HepG2 (cell line): ENCODE results near the gene YIPF4. TPM values are rescaled to one million over a fixed set of nuclear protein-coding genes. Genes with fewer than 3 reads are reported as not detected.

Experiments used
- ARHGAP35 ChIP-seq: sonication (generic); formaldehyde crosslinking; IDR thresholded peaks from 2 replicates; pipeline ENCODE4 v1.9.0; 2022; ENCODE audit warnings: mild to moderate bottlenecking, inconsistent platforms, moderate library complexity, missing genetic modification reagents, borderline replicate concordance
- ARNTL ChIP-seq: sonication (generic); formaldehyde crosslinking; IDR thresholded peaks from 2 replicates; pipeline ENCODE4 v1.4.0; 2020; ENCODE audit warnings: mild to moderate bottlenecking, missing genetic modification reagents
- BCLAF1 ChIP-seq: fragments of 450-650 bp; IDR thresholded peaks from 2 replicates; pipeline ENCODE4 v1.6.1; 2017; ENCODE audit warnings: mild to moderate bottlenecking
- EP300 ChIP-seq, 3 experiments: sonication (generic) in 1 of 3; formaldehyde crosslinking in 1 of 3; IDR thresholded peaks; 2 replicates each; pipeline versions ENCODE4 v1.5.1 to v1.6.1; 2011 to 2020; ENCODE audit warnings: low read depth in 2 of 3, low read length in 2 of 3, borderline replicate concordance in 1 of 3, improper control_type of control experiment in 1 of 3, mild to moderate bottlenecking in 1 of 3, missing genetic modification reagents in 1 of 3, moderate library complexity in 1 of 3
- HNRNPK ChIP-seq: fragments of 200-400 bp; formaldehyde crosslinking; IDR thresholded peaks from 2 replicates; pipeline ENCODE4 v1.6.1; 2018; ENCODE audit warnings: low read length, low read depth, moderate library complexity, mild to moderate bottlenecking; ENCODE audit not compliant: poor library complexity, severe bottlenecking
- MED13 ChIP-seq: sonication (generic); formaldehyde crosslinking; IDR thresholded peaks from 2 replicates; pipeline ENCODE4 v1.5.0; 2020; ENCODE audit warnings: missing genetic modification reagents
- MEF2D ChIP-seq: sonication (generic); formaldehyde crosslinking; IDR thresholded peaks from 2 replicates; pipeline ENCODE4 v1.5.1; 2020; ENCODE audit warnings: mild to moderate bottlenecking, missing genetic modification reagents
- MLXIP ChIP-seq: sonication (generic); formaldehyde crosslinking; IDR thresholded peaks from 2 replicates; pipeline ENCODE4 v1.9.0; 2021; ENCODE audit warnings: missing genetic modification reagents, borderline replicate concordance
- PBX3 ChIP-seq: sonication (generic); formaldehyde crosslinking; IDR thresholded peaks from 2 replicates; pipeline ENCODE4 v1.8.1; 2023; ENCODE audit warnings: missing genetic modification reagents, inconsistent platforms, borderline replicate concordance
- PCBP1 ChIP-seq: fragments of 200-400 bp; formaldehyde crosslinking; IDR thresholded peaks from 2 replicates; pipeline ENCODE4 v1.6.1; 2017; ENCODE audit warnings: mild to moderate bottlenecking, low read depth, low read length, borderline replicate concordance
- PRMT3 ChIP-seq: sonication (generic); formaldehyde crosslinking; IDR thresholded peaks from 2 replicates; pipeline ENCODE4 v1.8.1; 2022; ENCODE audit warnings: low read depth, mild to moderate bottlenecking, moderate library complexity, missing genetic modification reagents, borderline replicate concordance
- REST ChIP-seq, 2 experiments: IDR thresholded peaks; 2 replicates each; pipeline ENCODE4 v1.6.1; 2011 to 2012; ENCODE audit warnings: low read length in 2 of 2, borderline replicate concordance in 1 of 2, low read depth in 1 of 2, mild to moderate bottlenecking in 1 of 2, moderate library complexity in 1 of 2
- RFXAP ChIP-seq: sonication (generic); formaldehyde crosslinking; IDR thresholded peaks from 2 replicates; pipeline ENCODE4 v1.4.0; 2020; ENCODE audit warnings: missing genetic modification reagents, borderline replicate concordance
- YEATS4 ChIP-seq: sonication (generic); formaldehyde crosslinking; IDR thresholded peaks from 2 replicates; pipeline ENCODE4 v1.4.0; 2020; ENCODE audit warnings: missing genetic modification reagents, borderline replicate concordance
- ZNF414 ChIP-seq: sonication (generic); formaldehyde crosslinking; IDR thresholded peaks from 2 replicates; pipeline ENCODE4 v1.5.0; 2020; ENCODE audit warnings: missing genetic modification reagents
- polyA plus RNA-seq, 8 experiments: library from polyadenylated mRNA; depleted of rRNA in 3 of 8; stranded (reverse) in 7 of 8; unstranded in 1 of 8; fragments of >200 nt; fragmentation: Illumina TruSeq in 4 of 8; extraction: Trizol in 4 of 8; gene quantifications; 2 replicates each; pipeline versions ENCODE4 v1.2.1 to v1.2.3, GENCODE V29; 2011 to 2016; ENCODE audit warnings: low read depth in 4 of 8, missing spikeins in 1 of 8, mixed read lengths in 1 of 8; ENCODE audit not compliant: insufficient read depth in 1 of 8
- total RNA-seq, 5 experiments: library from RNA; depleted of rRNA; stranded (reverse); fragments of >200 nt; fragmentation: Illumina TruSeq; extraction: Trizol; gene quantifications; 2 replicates each; pipeline ENCODE4 v1.2.3, GENCODE V29; 2016; ENCODE audit warnings: low read depth in 1 of 5

Gene YIPF4
- total and polyA plus RNA-seq, 2 of the 13 experiments (the other 11 are each of a cell fraction or from before 2014, with no cell fraction given), result 19.0 to 43.9 TPM

- no peak for TF ChIP-seq BCLAF1
- TF ChIP-seq MED13, result 0 out of 2 replicates have a peak, but pooled peaks have one; percentile 5
- TF ChIP-seq PCBP1, result peak; percentile 96; the same call in 1 of the 2 replicates
- TF ChIP-seq MLXIP (CRISPR knock-in tag), result no peak
- peak in 1 of 2 experiments; percentile 11; a peak in 1 of 4 replicates for TF ChIP-seq EP300 (IDR thresholded peaks at IDR 0.05; ENCODE audit: low read depth in 2 of 2, low read length in 2 of 2)
- no peak for TF ChIP-seq EP300 (CRISPR knock-in tag; IDR thresholded peaks at IDR 0.05; ENCODE audit: borderline replicate concordance)
- no peak for TF ChIP-seq ARNTL
- no peak for TF ChIP-seq PRMT3 (CRISPR knock-in tag)
- no peak for TF ChIP-seq RFXAP
- no peak for TF ChIP-seq PBX3 (CRISPR knock-in tag)
- peak; percentile 41; the same call in 1 of the 2 replicates for TF ChIP-seq MEF2D
- TF ChIP-seq ZNF414, result no peak
- no peak; a peak in 1 of 4 replicates for TF ChIP-seq REST (IDR thresholded peaks at IDR 0.05; ENCODE audit: borderline replicate concordance in 1 of 2, low read depth in 1 of 2, low read length in 2 of 2)
- no peak for TF ChIP-seq ARHGAP35 (CRISPR knock-in tag)
- peak; percentile 71 for TF ChIP-seq HNRNPK
- no peak for TF ChIP-seq YEATS4
These were observed 80.4 kb downstream of the YIPF4 start (continued) for GRCh38 chr2:32358111-32358482.
